H1 (cell line): ENCODE data around the gene ADAMTS17. TPM values are rescaled to one million over a fixed set of nuclear protein-coding genes. Genes with fewer than 3 reads are reported as not detected.

Experiments
- CTCF ChIA-PET: fragments of 300-600 bp; sonication (Branson Sonifier 250); formaldehyde crosslinking; loops from one replicate; lab custom pipeline; 2021; ENCODE audit not compliant: partially characterized antibody; lab: Charles Lee
- POLR2A ChIA-PET: fragments of 300-600 bp; sonication (Branson Sonifier 250); formaldehyde crosslinking; loops from one replicate; lab custom pipeline; 2021; ENCODE audit warnings: inconsistent platforms; ENCODE audit not compliant: partially characterized antibody; lab: Charles Lee
- DNase-seq, 2 experiments: peaks; one replicate each; pipeline versions ENCODE4 v3.0.0 to v3.0.0-alpha.2; 2010 to 2022; ENCODE audit warnings: low spot score in 2 of 2, low read depth in 1 of 2, mixed read lengths in 1 of 2
- FAIRE-seq: peaks from 2 replicates; lab custom pipeline; 2011; peaks lifted over from hg19 to GRCh38; lab: Jason Lieb, UNC
- H2AFZ ChIP-seq: 2 replicates; pipeline ENCODE4 v1.8.1; 2012; ENCODE audit warnings: low read length, inconsistent platforms
- H2AK5ac ChIP-seq: 2 replicates; pipeline ENCODE4 v1.6.1; 2013; ENCODE audit warnings: low read depth, low read length
- H2BK120ac ChIP-seq: replicated peaks from 2 replicates; pipeline ENCODE3; 2013; ENCODE audit warnings: low read depth, low read length, inconsistent platforms
- H2BK12ac ChIP-seq: 2 replicates; pipeline ENCODE4 v1.6.1; 2013; ENCODE audit warnings: low read depth, low read length
- H2BK15ac ChIP-seq: 2 replicates; pipeline ENCODE4 v1.6.1; 2013; ENCODE audit warnings: low read length
- H2BK20ac ChIP-seq: 2 replicates; pipeline ENCODE4 v1.6.1; 2013; ENCODE audit warnings: low read length
- H2BK5ac ChIP-seq: 2 replicates; pipeline ENCODE4 v1.6.1; 2013; ENCODE audit warnings: low read depth, low read length
- H3K14ac ChIP-seq: 2 replicates; pipeline ENCODE4 v1.6.1; 2013; ENCODE audit warnings: inconsistent platforms; ENCODE audit not compliant: insufficient read length
- H3K18ac ChIP-seq: 2 replicates; pipeline ENCODE4 v1.6.1; 2013; ENCODE audit warnings: low read length; ENCODE audit errors: extremely low read depth
- H3K23ac ChIP-seq: 2 replicates; pipeline ENCODE4 v1.6.1; 2013; ENCODE audit warnings: inconsistent platforms; ENCODE audit not compliant: insufficient read length
- H3K23me2 ChIP-seq: 2 replicates; pipeline ENCODE4 v1.6.1; 2013; ENCODE audit warnings: low read depth, low read length
- H3K27ac ChIP-seq: 2 replicates; pipeline ENCODE4 v1.6.1; 2011; ENCODE audit warnings: low read depth, low read length, inconsistent platforms
- H3K27me3 ChIP-seq, 4 experiments: replicated peaks in 1 of 4; 1 replicate in 1 of 4; 2 replicates in 3 of 4; pipeline versions ENCODE4 v1.6.1 to v1.8.1; 2011 to 2013; ENCODE audit warnings: low read length in 3 of 4, mild to moderate bottlenecking in 3 of 4, inconsistent platforms in 2 of 4, mixed read lengths in 2 of 4, moderate library complexity in 1 of 4; ENCODE audit not compliant: control insufficient read depth in 3 of 4, insufficient read depth in 3 of 4; ENCODE audit errors: extremely low read depth in 1 of 4
- H3K36me3 ChIP-seq, 4 experiments: 2 replicates each; pipeline versions ENCODE4 v1.6.1 to v1.8.1; 2011 to 2013; ENCODE audit warnings: mild to moderate bottlenecking in 4 of 4, low read length in 3 of 4, moderate library complexity in 2 of 4, control low read depth in 1 of 4, inconsistent platforms in 1 of 4; ENCODE audit not compliant: insufficient read depth in 4 of 4, control insufficient read depth in 2 of 4
- H3K4ac ChIP-seq: replicated peaks from 2 replicates; pipeline ENCODE3; 2013; ENCODE audit warnings: low read length, low read depth, mixed read lengths, inconsistent platforms; ENCODE audit not compliant: insufficient read length
- H3K4me1 ChIP-seq, 4 experiments: replicated peaks in 1 of 4; 1 replicate in 1 of 4; 2 replicates in 3 of 4; pipeline versions ENCODE4 v1.6.1 to v1.8.1; 2011 to 2013; ENCODE audit warnings: low read length in 3 of 4, inconsistent platforms in 2 of 4, mixed read lengths in 1 of 4; ENCODE audit not compliant: insufficient read depth in 4 of 4, control insufficient read depth in 3 of 4
- H3K4me2 ChIP-seq, 2 experiments: 2 replicates each; pipeline versions ENCODE4 v1.6.1 to v1.8.1; 2011 to 2013; ENCODE audit warnings: low read depth in 2 of 2, low read length in 2 of 2, control low read depth in 1 of 2, inconsistent platforms in 1 of 2, mild to moderate bottlenecking in 1 of 2; ENCODE audit not compliant: insufficient read depth in 1 of 2
- H3K4me3 ChIP-seq, 4 experiments: fragments of 200-600, 300-600 bp in 1 of 4; sonication (generic), shearing (Covaris generic), sonication (Bioruptor Twin) in 1 of 4; 2 replicates each; pipeline versions ENCODE4 v1.5.1 to v1.8.1; 2011 to 2016; ENCODE audit warnings: low read length in 4 of 4, low read depth in 3 of 4, control low read depth in 2 of 4, inconsistent platforms in 2 of 4, mild to moderate bottlenecking in 2 of 4, mixed read lengths in 1 of 4, moderate library complexity in 1 of 4; ENCODE audit not compliant: insufficient read depth in 2 of 4; ENCODE audit errors: extremely low read depth in 1 of 4
- H3K56ac ChIP-seq: replicated peaks from 2 replicates; pipeline ENCODE3; 2013; ENCODE audit warnings: low read depth, mild to moderate bottlenecking, mixed read lengths, low read length, inconsistent platforms; ENCODE audit not compliant: insufficient read length
- H3K79me1 ChIP-seq: 2 replicates; pipeline ENCODE4 v1.6.1; 2013; ENCODE audit warnings: low read depth, low read length, control low read depth
- H3K79me2 ChIP-seq, 2 experiments: 2 replicates each; pipeline versions ENCODE4 v1.6.1 to v1.8.1; 2012 to 2013; ENCODE audit warnings: low read length in 2 of 2, mild to moderate bottlenecking in 2 of 2, inconsistent platforms in 1 of 2; ENCODE audit not compliant: insufficient read depth in 2 of 2, control insufficient read depth in 1 of 2
- H3K9ac ChIP-seq, 4 experiments: replicated peaks in 1 of 4; 1 replicate in 1 of 4; 2 replicates in 3 of 4; pipeline versions ENCODE4 v1.6.1 to v1.8.1; 2011 to 2013; ENCODE audit warnings: low read depth in 3 of 4, low read length in 3 of 4, control low read depth in 2 of 4, mild to moderate bottlenecking in 2 of 4, moderate library complexity in 2 of 4, inconsistent platforms in 1 of 4; ENCODE audit errors: extremely low read depth in 1 of 4
- H3K9me3 ChIP-seq, 2 experiments: 2 replicates each; pipeline versions ENCODE4 v1.6.1 to v1.8.1; 2012 to 2013; ENCODE audit warnings: mild to moderate bottlenecking in 2 of 2, moderate library complexity in 2 of 2, control low read depth in 1 of 2, inconsistent platforms in 1 of 2, low read depth in 1 of 2, low read length in 1 of 2, mixed read lengths in 1 of 2; ENCODE audit not compliant: insufficient read depth in 2 of 2
- H4K20me1 ChIP-seq, 2 experiments: replicated peaks in 1 of 2; 2 replicates each; pipeline versions ENCODE3 to v1.8.1; 2011 to 2013; ENCODE audit warnings: inconsistent platforms in 2 of 2, low read length in 2 of 2, mild to moderate bottlenecking in 1 of 2; ENCODE audit not compliant: insufficient read depth in 2 of 2, control insufficient read depth in 1 of 2
- H4K5ac ChIP-seq: 2 replicates; pipeline ENCODE4 v1.6.1; 2013; ENCODE audit warnings: low read length, low read depth, mixed read lengths, inconsistent platforms; ENCODE audit not compliant: insufficient read length
- H4K8ac ChIP-seq: 2 replicates; pipeline ENCODE4 v1.8.0; 2013; ENCODE audit warnings: mild to moderate bottlenecking, moderate library complexity, low read length, inconsistent platforms; ENCODE audit not compliant: insufficient read depth; ENCODE audit errors: extremely low read depth
- H4K91ac ChIP-seq: replicated peaks from 2 replicates; pipeline ENCODE3; 2013; ENCODE audit warnings: low read length, mixed read lengths, inconsistent platforms; ENCODE audit not compliant: insufficient read length
- BRCA1 ChIP-seq: IDR thresholded peaks from 2 replicates; pipeline ENCODE4 v1.6.1; 2012; ENCODE audit warnings: low read depth, low read length, improper control_type of control experiment
- CHD1 ChIP-seq: IDR thresholded peaks from 2 replicates; pipeline ENCODE4 v1.6.1; 2012; ENCODE audit warnings: low read depth, low read length, improper control_type of control experiment
- GABPA ChIP-seq: IDR thresholded peaks from 2 replicates; pipeline ENCODE4 v1.6.1; 2011; ENCODE audit warnings: mild to moderate bottlenecking, low read length, moderate library complexity, borderline replicate concordance; ENCODE audit not compliant: insufficient read depth
- MAFK ChIP-seq: IDR thresholded peaks from 2 replicates; pipeline ENCODE4 v1.6.1; 2012; ENCODE audit warnings: low read depth, mild to moderate bottlenecking, improper control_type of control experiment, low read length
- NANOG ChIP-seq: IDR thresholded peaks from 2 replicates; pipeline ENCODE4 v1.6.1; 2011; ENCODE audit warnings: low read length, low read depth, mild to moderate bottlenecking, inconsistent platforms; ENCODE audit not compliant: insufficient read depth, poor library complexity, severe bottlenecking
- PHF8 ChIP-seq: fragments of 200-600 bp; sonication (generic); conservative IDR thresholded peaks from 2 replicates; pipeline ENCODE4 v1.7.1; 2012; ENCODE audit warnings: low read depth, mild to moderate bottlenecking, inconsistent platforms, low read length, moderate library complexity
- SP2 ChIP-seq: IDR thresholded peaks from 2 replicates; pipeline ENCODE4 v1.6.1; 2012; ENCODE audit warnings: mild to moderate bottlenecking, low read length, inconsistent platforms
- whole genome bisulfite sequencing, 2 experiments: shearing (Covaris generic) in 1 of 2; methylation state at CpG; one replicate each; pipeline versions ENCODE4 v1.1.6 to v1.1.7; 2013 to 2015; ENCODE audit warnings: low lambda C conversion rate in 2 of 2, mixed read lengths in 2 of 2, inconsistent platforms in 1 of 2, low coverage in 1 of 2, missing lambda C conversion rate in 1 of 2; ENCODE audit not compliant: insufficient replicate concordance in 2 of 2, insufficient coverage in 1 of 2, insufficient read length in 1 of 2; ENCODE audit errors: extremely low coverage in 1 of 2, missing lambda C conversion rate in 1 of 2; 5-methylcytosine and 5-hydroxymethylcytosine counted together
- polyA plus RNA-seq, 7 experiments: library from polyadenylated mRNA; depleted of rRNA in 3 of 7; stranded (reverse) in 5 of 7; unstranded in 2 of 7; fragments of >200 nt in 5 of 7; fragments of 200-250 nt in 2 of 7; gene quantifications; 1 replicate in 5 of 7; 2 replicates in 1 of 7; 4 replicates in 1 of 7; pipeline versions ENCODE4 v1.2.1 to v1.2.3, GENCODE V29; 2011 to 2013; ENCODE audit warnings: missing spikeins in 2 of 7, mixed read lengths in 2 of 7
- total RNA-seq: library from RNA; stranded (reverse); fragmentation: NEBNext Ultra II Directional; extraction: Animal tissue kit (Norgen Biotek cat#: 25700); gene quantifications from 2 replicates; pipeline ENCODE4 v1.2.1, GENCODE V29; 2021

The ADAMTS17 gene
- total and polyA plus RNA-seq, 2 of the 8 experiments (the other 6 are each of a cell fraction or from before 2014, with no cell fraction given) = 0.51 to 1.7 TPM

DNA sequence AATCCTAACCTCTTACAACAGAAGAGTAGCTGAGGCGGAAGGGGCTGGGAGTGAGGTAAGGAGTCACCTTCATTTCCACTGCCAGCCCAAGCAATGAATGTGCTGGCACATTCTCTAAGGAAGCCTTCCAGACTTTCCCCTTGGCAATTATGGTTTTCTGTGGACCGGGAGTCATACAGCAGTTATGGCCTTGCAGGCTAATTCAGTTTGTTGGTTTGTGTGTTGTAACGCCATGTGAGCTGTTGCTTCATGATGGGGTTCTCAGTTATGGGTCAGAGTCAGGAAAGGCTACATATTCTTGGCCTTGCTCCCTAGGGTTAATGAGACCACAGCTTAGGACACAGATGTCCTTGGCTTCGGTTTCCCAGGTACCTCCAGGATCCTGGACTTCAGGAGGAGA, 137.0 kb downstream of the ADAMTS17 start:
- H4K8ac ChIP-seq = no peak overlapping the region
- H3K23me2 ChIP-seq = no peaks in the 10 kb centered on the region
- H3K4me3 ChIP-seq = no peak overlapping the region
- no peak overlapping the region for H2BK15ac ChIP-seq
- H3K56ac ChIP-seq = no peak overlapping the region
- no peak overlapping the region for H3K27ac ChIP-seq
- H3K4me1 ChIP-seq = peaks cover 0 to 16% (median 4%) of the 10 kb centered on the region in 4 experiments; a peak in 5 of 7 replicates
- CTCF ChIA-PET = interaction anchor here (0.6 kb wide), 1 partner anchor 70 kb away, joined by 3 read pairs; no protein-coding TSS in a partner anchor
- no peak overlapping the region for H2AK5ac ChIP-seq
- H2BK5ac ChIP-seq = no peak overlapping the region
- no peaks in the 10 kb centered on the region for H3K9me3 ChIP-seq
- H4K5ac ChIP-seq = no peak overlapping the region
- no peak overlapping the region for H2BK20ac ChIP-seq
- H3K4ac ChIP-seq = no peak overlapping the region
- FAIRE-seq (no peak), DNase-seq (no peak)
- H3K79me1 ChIP-seq = no peaks in the 10 kb centered on the region
- no peak overlapping the region for H2AFZ ChIP-seq
- H4K91ac ChIP-seq = no peak overlapping the region
- H2BK12ac ChIP-seq = no peak overlapping the region
- 95% methylated on average over 4 of the region's 4 CpGs; no CpG with 5 or more reads in 1 of the 2 experiments for WGBS, 2 experiments
- no peak overlapping the region for H3K9ac ChIP-seq
- no peaks in the 10 kb centered on the region for H3K79me2 ChIP-seq
- TF ChIP-seq BRCA1 = no peak
- no peak for TF ChIP-seq MAFK
- no peak for TF ChIP-seq CHD1
- no peak for TF ChIP-seq PHF8
- no peak for TF ChIP-seq GABPA
- TF ChIP-seq SP2 = no peak
- no peak for TF ChIP-seq NANOG
- H3K23ac ChIP-seq = no peak overlapping the region
- no peaks in the 10 kb centered on the region for H4K20me1 ChIP-seq
- no peaks in the 10 kb centered on the region for H3K36me3 ChIP-seq
- POLR2A ChIA-PET = no interaction called here
- H3K27me3 ChIP-seq = no peaks in the 10 kb centered on the region
- H3K14ac ChIP-seq = no peak overlapping the region
- no peak overlapping the region for H2BK120ac ChIP-seq
- no peak overlapping the region for H3K18ac ChIP-seq
- no peak overlapping the region for H3K4me2 ChIP-seq
